Cerebellar nuclear complex (tissue), 1 donor: ENCODE measurements around the gene IL9.
"Not testable (repeated sequence)": the region's sequence is repeated elsewhere in the genome, so short reads cannot be mapped to it uniquely, and the experiment has no call there.

Experiments used
- DNase-seq, 2 experiments: peaks; one replicate each; lab custom pipeline; 2025; lab: John Stamatoyannopoulos, UW

IL9 gene

DNA sequence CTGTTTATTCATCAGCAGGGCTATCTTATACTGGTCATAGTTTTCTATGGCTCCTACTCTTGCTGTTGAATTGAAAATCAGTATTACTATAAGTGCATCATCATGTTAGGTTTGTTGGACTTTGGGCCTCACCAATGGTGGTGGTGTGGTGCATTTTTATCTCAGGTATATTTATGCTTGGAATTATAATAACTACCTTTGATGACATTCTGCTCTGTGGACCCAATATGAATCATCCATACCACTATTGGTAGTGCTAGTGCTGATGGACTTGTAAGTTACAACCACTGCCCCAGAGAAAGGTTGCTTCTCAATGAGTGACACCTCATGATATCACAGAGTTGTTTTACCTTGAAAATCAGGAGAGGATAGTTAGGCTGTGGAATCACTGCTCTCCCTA, 28.0 kb downstream of the IL9 start:
- no peak for DNase-seq

DNA sequence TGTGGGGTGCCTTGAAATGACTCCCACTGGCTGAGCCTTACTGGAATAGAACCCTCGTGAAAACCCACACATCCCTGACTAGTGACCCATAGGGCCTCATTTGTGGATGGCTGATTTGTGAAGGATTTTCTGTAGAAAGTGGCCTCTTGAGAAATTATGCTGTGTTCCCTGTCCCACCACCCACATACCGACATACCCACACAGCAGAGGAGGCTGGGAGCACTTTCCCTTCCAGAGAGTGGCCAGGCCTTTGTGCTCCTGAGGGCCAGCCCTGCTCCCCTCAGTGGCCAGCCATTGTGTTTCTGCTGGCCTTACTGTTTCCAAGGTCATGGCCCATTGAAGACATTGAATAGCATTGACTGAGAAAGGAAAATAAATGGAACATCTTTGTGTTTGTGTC, 29.6 kb downstream of the IL9 start:
- DNase-seq: no peak

DNA sequence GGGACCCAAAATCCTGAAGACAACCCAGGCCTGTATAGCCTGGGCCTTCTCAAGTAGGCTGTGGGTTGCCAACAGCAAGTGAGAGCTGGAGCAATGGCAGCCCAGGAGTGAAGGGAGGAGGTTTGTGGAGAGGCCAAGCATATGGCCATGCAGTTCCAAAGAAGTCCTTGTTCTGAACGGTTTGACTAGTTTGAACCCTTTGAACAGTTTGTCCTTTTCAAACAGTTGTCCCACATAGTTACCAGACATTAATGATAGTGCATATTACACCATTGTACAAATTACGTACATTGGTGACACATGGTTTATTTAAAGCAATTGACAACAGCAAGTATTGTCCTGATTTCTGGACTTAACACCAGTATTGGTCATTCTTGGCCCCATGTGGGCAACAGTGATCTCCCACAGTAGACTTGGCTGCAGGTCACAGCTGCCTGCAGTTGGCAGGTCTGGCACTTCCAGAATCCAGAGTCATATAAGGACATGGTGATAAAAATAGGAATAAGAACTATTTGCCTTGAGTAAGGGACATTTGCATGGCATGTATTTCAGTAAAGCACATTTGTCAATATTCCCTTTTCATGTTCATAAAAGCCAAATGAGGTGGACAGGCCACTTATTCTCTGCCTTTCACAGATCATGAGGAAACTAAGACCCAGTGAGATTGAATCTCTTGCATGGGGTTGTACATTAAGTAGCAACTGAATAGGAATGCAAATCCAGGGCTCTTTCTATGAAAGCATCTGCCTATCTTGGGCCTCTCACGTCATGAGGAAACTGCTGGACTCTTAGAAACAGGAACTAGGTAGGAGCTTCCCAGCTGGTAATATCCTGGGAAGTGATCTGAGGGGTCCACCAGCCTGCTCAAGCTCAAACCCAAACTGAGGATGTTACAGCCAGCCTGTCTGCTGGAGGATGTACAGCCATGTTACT, 30.9 kb downstream of the IL9 start:
- DNase-seq: no peak

DNA sequence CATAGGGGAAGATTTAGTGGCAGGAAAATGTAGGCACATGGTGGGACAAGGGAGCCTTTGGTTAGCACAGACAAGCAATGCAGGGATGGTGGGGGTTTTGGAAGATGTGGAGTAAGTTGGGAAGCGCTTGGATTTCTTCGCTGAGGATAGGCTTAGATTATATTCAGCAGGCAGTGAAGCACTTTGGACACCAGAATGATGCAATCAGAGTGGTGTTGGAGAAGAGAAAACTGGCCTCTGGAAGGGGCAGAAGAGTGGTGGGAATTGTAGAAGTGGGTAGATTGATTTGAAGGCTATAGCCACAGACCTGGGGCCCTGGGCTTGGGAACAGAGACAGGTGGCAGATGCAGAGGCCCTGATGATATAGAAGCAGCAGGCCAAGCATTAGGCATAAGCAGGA, 32.9 kb downstream of the IL9 start:
- no peak for DNase-seq

DNA sequence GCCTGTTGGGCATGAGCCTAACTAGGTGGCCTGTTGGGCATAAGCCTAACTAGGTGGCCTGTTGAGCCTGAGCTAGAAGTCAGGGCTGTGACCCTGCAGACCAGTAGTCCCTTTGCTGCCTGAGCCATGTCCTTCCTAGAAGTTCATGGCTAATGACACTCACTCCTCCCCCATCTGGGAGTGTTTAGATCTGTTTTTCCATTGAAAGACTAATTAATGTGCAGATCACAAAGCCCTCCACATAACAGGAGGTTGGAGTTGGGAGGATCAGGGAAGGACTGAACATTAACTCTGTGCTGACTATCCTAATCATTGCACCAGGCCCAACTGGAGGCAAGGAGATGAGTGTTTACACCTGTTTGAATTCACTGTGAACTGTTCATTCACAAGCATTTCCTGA, 33.6 kb downstream of the IL9 start:
- DNase-seq: no peak

DNA sequence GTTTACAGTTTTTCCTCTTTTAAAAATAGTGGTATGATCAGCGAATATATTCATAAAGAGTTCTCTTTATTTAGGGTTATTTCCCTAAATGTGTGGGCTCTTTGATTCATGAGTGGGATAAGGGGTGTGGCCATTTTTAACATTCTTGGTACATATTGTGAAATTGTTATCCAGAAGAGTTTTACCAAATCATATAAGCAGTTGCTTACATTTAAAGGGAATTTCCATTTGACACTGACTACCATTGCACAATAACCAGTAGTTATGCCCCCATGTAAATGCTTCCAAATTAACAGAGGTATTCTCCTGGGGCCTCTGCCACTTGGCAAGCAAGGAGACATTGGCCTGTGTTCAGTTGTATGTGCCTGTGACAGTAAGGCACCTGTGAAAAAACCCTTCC, 34.0 kb downstream of the IL9 start:
- DNase-seq: no peak

DNA sequence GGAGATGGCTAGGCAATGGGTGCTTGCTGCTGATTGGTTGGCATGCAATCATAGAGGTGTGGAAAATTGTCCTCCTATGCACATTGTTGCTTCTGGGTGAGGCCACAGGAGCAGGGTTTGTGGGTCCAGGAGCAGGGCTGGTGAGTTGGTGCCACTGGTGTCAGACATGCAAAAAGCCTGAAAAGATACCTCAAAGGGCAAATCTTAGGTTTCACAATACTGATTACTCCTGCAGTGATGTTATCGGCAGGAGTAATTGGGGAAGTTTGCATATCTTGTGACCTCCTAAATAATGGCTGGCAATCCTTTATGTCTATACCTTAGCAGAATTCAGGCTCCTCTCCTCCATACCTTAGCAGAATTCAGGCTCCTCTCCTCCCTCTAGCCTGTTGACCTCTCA, 36.0 kb downstream of the IL9 start:
- no peak for DNase-seq

DNA sequence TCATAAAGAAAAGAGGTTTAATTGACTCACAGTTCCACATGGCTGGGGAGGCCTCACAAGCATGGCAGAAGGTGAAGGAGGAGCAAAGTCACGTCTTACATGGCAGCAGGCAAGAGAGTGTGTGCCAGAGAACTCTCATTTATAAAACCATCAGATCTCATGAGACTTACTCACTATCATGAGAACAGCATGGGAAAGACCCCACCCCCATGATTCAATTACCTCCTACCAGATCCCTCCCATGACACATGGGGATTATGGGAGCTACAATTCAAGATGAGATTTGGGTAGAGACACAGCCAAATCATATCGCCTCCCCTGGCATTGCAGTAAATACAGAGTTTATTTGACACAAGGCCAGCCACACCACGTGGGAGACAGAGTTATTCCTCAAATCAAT, 36.5 kb downstream of the IL9 start:
- not testable (repeated sequence) for DNase-seq

DNA sequence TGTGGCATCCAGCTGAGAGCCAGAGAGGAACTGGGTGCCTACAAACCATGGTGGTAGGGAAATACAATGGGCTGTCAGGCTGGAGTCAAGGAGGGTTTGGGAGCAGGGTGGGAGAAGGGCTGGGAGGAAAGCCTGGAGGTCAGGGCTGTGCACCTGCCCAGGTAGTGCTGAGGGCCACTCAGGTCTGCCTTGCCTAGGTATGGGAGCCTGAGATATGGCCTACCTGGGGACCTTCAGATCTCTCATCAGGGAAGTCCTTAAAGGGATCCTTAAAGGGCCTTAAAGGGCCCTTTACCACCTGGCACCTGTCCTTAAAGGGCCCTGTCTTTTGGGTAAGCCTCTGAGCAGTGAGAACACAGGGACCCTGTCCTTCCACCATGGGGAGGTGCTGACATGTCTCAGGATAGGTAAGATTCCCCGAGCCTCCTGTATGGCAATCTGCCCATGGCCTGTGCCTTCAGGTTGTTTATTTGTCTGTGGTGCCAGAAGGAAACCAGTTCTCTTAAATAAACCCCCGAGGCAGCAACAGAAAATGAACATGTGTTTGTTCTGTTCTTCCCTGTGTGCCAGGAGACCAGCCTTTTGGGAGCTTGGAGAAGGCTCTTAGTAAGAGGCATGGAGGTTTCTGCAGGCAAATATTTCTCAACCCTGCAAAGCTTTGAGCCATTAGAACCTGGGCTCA, 37.9 kb downstream of the IL9 start:
- DNase-seq: no peak

DNA sequence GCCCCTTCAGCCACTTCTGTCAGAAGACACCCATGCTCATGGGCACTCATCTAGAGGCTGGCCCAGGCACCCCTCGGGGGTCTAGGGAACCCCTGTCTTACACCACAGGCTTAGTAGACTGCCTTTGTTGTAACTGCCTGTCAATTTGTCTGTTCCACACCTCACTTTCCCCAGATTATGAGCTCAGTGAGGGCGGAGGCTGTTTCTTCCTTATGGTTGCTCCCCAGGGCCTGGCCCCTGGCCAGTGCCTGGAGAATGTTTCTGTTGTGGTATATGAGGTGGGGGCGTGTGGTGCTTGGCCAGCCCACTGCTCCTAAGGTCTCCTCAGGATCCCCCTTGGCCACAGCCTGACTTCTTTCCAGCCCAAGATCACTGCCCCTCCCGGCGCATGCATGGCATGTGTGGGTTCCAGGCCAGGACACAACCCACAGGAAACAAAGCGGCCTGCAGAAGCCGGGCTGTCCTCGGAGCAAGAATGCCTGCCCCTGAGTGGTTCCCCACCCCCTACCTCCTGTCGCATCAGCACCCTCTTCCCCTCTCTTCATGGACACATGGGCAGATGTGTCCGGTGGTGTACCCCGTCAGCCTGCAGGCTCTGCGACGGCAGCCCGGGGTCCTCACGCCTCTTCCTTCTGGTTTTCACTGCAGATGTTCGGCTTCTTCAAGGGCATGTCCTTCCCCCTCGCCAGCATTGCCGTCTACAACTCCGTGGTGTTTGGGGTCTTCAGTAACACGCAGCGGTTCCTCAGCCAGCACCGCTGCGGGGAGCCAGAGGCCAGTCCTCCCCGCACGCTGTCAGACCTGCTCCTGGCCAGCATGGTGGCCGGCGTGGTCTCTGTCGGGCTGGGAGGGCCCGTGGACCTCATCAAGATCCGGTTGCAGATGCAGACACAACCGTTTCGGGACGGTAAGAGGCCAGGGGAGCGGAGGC, 43.5 kb downstream of the IL9 start:
- no peak for DNase-seq

DNA sequence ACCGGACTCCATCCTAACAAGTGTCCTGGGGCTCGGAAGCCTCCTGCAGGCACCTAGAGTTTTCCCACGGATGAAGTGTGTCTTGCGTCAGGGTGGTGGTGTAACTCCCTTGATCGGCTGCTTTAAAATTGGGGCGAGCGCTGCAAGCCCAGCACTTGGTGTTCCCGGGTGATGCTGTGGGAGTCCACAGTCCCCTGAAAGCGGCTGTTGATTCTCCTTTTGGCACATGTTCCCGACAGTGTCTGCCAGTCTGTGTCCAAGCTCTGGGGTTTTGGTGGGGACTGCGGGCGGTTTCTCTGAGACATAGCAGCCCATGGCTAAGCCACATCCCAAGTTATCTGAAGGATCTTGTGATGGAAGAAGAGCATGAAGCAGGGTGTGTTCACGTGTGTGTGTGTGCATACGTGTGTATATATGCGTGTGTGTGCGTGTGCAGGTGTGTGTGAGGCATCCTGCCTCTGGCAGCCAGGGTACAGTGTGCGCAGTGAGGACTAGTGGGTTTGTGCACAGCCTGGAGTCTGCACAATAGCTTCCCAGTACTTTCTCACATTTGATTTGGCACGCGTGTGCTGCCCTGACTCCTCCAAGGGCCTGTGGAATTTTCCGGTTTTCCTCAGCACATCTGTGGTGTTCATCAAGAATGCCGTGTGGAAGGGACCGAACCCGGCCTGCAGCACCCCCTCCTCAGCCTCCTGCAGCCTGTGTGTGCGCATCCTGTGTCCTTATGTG, 44.3 kb downstream of the IL9 start:
- DNase-seq: no peak

DNA sequence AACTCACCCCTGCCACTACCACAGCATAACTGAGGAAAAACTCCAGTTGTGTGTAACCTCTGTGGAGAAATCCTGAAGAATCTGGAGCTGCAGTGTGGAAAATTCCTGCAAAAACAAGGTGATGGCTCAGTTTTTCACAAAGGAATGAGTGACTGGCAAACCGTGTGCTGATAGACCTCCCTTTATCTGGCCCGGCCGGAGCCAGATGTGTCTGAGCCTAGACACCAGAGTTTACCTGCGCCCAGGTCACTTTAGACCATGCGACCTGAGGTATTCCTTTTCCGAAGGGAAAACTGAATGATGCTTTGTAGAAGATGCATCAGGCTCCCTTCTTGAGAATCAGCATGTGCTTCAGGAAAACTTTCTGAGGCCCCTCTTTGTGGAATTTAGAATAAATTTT, 45.0 kb downstream of the IL9 start:
- DNase-seq: no peak

DNA sequence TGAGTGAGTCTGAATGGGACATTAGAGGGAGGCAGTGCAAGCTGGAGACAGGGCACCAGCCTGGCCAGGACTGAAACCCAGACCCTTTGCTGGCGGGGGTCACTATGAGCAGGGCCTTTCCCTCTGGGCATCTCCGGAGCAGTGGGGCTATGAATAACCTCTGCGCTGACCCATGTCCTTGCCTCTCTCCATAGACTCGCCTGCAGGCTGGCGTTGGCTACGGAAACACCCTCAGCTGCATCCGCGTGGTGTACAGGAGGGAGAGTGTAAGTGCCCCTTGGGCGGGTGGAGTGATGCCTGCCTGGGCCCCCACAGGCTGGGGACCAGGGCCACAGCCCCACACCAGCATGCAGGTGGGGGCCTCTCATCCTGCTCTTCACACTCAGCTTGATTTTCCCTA, 45.4 kb downstream of the IL9 start:
- DNase-seq: no peak

DNA sequence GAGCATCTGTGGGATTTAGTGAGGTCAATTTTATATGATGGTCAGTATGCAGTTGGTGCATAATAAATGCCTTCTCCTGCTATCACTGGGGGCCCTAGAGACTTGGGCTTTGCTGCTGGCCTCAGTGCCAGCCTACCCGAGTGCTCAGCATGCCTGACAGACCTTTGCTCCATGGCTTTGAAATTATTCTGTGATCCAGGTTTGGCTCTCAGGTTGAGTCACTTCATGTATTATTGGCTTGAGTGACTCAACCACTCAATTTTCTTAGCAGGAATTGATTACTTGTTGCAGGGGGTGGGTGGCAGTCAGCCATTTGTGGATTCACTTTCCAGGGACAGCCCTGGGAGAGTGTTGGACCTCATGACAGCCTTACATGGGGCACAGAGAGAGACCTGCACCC, 47.7 kb downstream of the IL9 start:
- no peak for DNase-seq

DNA sequence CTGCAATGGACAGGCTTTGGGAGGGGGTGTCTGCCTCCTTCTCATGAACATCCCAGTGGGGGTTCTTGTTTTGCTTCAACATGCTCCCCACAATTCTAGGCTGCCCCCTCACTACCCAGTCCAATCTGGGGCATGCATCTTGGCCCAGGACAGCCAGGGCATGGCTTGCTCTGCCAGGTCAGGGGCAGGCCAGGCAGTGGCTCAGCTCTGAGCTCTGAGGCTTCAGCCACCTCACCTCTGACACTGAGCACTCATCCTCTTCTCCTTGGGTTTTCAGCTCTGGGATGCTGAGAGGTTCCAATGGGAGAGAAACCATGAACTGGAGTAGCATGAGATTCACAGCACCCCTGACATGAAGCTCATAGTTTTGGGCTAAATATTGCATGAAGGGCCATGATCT, 49.3 kb downstream of the IL9 start:
- DNase-seq: no peak

DNA sequence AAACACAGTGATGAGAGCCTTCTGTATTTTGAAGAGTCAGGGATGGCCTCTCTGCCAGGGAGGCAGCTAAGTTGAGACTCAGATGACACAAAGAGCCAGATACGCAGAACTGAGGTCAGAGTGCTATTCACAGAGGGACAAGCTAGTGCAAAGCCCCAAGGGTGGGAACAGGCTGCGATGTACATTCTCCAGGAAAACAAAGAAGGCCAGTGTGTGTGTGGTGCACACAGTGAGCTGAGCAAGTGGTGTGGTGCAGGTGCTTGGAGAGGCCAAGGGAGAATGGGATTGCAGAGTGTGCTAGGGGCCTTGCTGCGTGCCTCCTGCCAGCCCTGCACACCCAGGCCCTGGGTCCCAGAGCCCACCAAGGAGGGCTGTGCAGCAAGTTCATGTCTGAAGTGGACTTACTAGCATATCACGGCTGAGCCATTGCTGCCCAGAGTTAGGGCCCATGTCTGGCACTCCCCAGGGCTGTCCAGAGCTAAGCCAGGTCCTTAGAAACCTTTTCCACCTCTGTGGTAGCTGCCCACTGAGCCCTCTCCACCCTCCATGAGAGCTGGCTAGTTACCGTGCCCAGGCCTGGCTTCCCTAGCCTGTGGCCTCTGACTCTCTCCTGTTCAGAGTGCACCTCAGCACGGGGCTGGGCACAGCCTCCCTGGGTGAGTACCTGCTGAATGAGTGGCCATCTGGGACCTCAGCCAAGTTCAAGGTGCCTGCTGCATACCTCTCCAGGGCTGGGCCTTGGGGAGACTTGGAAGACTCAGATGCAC, 51.9 kb downstream of the IL9 start:
- no peak for DNase-seq

DNA sequence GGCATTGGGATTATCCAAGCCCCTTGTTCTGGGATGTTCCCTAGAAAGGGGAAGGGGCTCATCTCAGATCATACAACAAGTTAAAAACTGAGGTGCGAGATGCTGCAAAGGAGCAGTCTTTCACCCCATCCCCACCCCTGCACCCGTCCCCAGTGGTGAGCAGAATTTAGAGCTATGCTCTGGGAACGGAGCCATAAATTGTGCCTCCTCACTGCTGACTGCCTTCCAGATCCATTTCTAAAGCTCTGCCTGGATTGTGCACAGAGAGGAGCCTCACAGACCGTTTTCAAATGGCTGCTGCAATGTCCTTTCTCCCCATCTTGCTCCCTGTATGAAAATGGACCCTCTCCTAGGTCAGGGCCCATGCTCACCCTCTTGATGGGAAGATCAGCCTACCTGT, 52.9 kb downstream of the IL9 start:
- no peak for DNase-seq
